Fibroblast of pulmonary artery (primary cell): ENCODE data around the gene PANK1.
A peak's percentile ranks its signal among the peaks of the same experiment; 100 is the strongest.

Source experiments
- DNase-seq: peaks from one replicate; pipeline ENCODE4 v3.0.0-alpha.2; 2010; ENCODE audit warnings: low read depth
- H3K4me3 ChIP-seq: replicated peaks from 2 replicates; pipeline ENCODE4 v1.5.1; 2011; ENCODE audit warnings: low read depth, mild to moderate bottlenecking, control low read depth, low read length, moderate library complexity
- TF ChIP-seq, protein P1 (sequence below): IDR thresholded peaks from 2 replicates; pipeline ENCODE4 v1.5.1; 2011; ENCODE audit warnings: mild to moderate bottlenecking, control low read depth, low read length, inconsistent platforms; ENCODE audit errors: missing control alignments

Gene PANK1

DNA sequence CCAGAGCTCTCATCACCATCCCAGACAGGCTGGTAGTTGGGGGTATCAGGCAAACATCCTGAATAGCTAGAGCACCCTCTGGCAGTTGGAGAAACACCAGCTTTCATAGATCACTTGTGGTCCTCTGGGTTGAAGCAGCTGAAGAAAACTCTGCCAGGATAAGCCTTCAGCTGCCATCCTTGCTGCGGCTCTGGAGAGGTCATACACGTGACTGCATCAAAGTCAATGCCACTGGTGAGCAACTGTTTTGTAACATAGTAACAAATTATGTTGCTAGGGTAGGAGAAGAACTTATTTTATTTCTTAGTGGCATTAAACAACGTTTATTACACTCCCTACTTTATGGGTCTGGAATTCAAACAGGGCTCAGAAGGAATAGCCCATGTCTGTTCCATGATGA, 19.2 kb upstream of the PANK1 start:
- DNase-seq: no peak
- H3K4me3 ChIP-seq: no peak overlapping the region
- TF ChIP-seq, protein P1, sequence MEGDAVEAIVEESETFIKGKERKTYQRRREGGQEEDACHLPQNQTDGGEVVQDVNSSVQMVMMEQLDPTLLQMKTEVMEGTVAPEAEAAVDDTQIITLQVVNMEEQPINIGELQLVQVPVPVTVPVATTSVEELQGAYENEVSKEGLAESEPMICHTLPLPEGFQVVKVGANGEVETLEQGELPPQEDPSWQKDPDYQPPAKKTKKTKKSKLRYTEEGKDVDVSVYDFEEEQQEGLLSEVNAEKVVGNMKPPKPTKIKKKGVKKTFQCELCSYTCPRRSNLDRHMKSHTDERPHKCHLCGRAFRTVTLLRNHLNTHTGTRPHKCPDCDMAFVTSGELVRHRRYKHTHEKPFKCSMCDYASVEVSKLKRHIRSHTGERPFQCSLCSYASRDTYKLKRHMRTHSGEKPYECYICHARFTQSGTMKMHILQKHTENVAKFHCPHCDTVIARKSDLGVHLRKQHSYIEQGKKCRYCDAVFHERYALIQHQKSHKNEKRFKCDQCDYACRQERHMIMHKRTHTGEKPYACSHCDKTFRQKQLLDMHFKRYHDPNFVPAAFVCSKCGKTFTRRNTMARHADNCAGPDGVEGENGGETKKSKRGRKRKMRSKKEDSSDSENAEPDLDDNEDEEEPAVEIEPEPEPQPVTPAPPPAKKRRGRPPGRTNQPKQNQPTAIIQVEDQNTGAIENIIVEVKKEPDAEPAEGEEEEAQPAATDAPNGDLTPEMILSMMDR: no peak

DNA sequence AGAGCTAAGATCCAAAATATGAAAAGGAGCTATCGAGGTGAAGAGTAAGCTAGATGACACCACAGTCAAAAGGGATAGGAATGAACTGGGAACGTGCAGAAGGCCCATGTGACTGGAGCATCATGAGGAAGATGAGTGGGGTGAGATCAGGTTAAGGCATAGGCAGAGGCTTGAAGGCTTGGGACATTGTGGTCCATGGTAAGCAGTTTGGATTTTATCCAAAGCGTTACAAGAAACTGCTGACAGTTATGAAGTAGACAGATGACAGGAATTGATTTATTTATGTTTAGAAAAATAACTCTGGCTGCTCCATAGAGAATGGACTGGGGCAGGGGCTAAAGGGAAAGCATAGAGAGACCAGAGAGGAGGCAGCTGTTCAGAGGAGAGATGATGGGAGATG, 18.1 kb upstream of the PANK1 start:
- H3K4me3 ChIP-seq: no peak overlapping the region
- no peak for DNase-seq
- TF ChIP-seq, protein P1: no peak

DNA sequence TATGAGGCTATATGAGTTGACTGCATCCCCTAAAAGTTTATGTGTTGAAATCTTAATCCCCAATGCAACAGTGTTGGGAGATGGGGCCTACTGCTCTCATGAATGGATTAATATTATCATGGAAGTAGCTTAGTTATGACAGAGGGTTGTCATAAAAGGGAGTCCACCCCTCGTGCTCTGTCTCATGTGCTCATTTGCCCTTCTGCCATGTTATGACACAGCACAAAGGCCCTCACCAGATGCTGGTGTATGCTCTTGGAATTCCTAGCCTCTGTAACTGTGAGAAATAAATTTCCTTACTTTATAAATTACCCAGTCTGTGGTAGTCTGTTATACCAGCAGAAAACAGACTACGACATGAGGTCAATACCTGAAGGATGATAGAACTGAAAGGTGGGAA, 17.6 kb upstream of the PANK1 start:
- TF ChIP-seq, protein P1: no peak
- H3K4me3 ChIP-seq: no peak overlapping the region
- no peak for DNase-seq

DNA sequence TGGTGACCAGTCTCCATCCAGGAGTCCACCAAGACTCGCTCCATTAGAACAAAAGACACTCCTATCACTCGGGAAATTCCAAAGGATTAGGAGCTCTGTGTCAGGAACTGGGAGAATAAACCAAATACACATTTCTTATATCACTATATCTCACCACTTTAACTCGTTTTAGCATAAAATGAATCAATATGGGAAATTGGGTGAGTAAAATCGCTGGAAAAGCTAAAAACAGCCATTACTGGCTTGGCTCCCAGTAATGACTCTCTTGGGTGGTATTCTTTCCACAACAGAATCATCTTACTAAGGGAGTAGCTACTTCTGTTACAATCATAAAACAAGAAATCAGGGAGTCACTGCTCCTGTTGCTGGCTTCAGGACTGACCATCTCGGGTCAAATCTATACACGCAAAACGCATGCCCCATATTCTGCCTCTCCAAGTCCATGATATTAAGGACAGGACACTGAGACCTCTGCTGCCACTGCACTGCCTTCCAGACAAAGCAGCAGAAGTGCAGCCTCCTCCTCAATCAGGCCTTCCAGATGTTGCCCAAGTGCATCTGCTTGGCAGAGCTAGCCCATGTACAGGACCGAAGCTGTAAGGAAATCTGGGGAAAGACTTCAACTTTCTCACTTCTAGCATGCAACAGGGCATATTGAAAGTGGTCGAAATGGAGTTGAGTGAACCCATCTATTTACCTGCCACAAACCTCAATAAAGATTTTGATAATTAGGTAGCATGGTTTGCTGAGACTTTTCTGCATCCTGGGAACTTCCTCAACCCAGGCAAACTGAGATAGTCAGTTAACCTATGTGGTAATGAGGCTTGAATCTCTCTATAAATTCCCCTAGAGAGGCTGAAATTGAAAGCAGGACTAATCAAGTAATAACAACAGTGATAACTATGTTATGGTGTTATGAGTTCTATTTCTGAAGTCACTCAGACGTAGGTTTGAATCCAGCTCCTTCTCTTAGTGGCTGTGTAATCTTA, 14.4 kb upstream of the PANK1 start:
- DNase-seq: peak; percentile 57
- TF ChIP-seq, protein P1: no peak
- no peak overlapping the region for H3K4me3 ChIP-seq

DNA sequence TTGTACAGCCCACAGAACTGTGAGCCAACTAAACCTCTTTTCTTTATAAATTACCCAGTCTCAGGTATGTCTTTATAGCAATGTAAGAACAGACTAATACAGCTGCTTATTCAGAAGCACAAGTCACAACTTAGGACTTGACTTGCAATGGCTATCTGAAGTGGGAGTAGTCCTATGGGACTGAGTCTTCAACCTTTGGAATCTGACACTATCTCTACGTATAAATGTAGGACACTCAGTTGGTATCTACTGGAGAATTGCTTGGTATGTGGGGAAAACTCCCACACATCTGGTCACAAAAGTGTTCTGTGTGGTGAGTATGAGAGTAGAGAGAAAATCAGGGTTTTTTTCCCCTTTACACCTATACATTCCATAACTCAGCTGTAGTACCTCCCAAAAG, 12.3 kb upstream of the PANK1 start:
- no peak overlapping the region for H3K4me3 ChIP-seq
- no peak for DNase-seq
- TF ChIP-seq, protein P1: no peak

DNA sequence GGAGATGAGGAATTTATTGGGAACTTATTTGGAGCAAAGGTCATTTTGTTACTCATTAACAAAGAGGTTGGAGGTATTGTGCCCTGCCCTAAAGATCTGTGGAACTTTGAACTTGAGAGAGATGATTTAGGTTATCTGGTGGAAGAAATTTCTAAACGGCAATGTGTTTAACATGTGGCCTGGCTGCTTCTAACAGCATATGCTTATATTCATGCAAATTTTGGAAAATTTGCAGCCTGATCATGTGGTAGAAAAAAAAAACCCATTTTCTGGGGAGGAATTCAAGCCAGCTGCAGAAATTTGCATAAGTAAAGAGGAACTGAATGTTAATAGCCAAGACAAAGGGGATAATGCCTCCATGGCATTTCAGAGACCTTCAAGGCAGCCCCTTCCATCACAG, 10.7 kb upstream of the PANK1 start:
- TF ChIP-seq, protein P1: no peak
- no peak for DNase-seq

More for the DNA sequence above, 10.7 kb upstream of the PANK1 start:
- no peak overlapping the region for H3K4me3 ChIP-seq
